GM21447 (cell line): ENCODE data around the gene STRIP2.

Experiments used
- ATAC-seq: cut with Tn5 transposase; IDR thresholded peaks from one replicate; pipeline ENCODE4 v1.9.1; 2021; ENCODE audit not compliant: unreplicated experiment

STRIP2 gene

GRCh38 chr7:129482781-129483180 is 48.5 kb downstream of the STRIP2 start:
- ATAC-seq = no peak

DNA sequence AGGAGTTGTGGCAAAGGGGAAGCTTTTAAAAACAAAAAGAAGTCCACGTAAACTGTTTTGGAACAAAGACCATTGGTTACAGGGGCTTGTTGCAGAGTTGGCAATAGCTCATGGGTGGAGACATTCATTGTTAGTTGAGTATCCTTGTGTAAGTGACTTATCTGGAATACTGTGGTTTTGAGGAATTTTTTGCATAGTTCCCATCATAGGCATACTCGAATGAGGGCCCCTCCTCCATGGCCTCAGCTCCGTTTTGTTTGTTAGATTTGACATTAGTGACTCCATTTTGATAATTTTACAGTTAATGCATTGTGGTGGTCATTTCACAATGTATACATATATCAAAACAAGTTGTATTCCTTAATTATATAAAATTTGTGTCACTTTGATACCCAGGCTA is 55.3 kb downstream of the STRIP2 start:
- ATAC-seq = no peak

DNA sequence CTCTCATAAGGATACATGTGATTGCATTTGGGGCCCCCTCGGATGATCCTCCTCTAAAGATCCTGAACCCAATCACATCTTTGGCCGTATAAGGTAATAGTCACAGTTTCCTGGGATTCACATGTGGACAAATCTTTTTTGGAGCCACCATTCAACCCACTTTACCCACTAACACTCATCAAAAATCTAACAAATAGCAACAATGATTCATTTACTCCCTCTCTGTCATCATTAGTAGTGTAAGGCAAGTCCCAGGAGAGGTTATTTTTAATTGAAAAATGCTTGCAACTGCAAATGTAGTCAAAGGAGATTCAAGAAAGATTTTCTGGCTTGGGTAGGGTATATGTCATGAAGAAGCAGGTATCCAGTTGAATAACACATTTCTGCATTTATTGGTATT is 58.2 kb downstream of the STRIP2 start:
- ATAC-seq = no peak

- no peak for ATAC-seq
Observed at GRCh38 chr7:129493555-129493954, 59.3 kb downstream of the STRIP2 start.

GRCh38 chr7:129494041-129494440 is 59.8 kb downstream of the STRIP2 start:
- ATAC-seq = peak; percentile 69

DNA sequence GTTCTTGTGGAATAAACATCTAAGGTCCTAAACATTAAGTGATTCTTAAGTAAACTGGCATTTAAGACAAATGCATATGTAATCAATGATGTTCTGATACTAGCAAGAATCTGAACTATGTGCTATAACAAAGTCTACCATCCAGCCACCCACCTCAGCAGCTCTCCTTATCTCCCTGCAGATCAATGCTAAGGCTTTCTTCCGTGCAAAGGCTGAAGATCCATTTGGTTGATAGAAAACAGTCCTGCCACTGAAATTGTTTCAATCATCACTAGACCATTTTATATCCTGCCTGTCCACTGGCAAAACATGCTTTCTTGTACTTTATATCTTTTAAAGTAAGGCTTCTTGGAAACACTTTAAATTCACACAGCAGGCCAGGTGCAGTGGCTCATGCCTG is 61.8 kb downstream of the STRIP2 start:
- no peak for ATAC-seq

GRCh38 chr7:129496653-129497052 is 62.4 kb downstream of the STRIP2 start:
- no peak for ATAC-seq

DNA sequence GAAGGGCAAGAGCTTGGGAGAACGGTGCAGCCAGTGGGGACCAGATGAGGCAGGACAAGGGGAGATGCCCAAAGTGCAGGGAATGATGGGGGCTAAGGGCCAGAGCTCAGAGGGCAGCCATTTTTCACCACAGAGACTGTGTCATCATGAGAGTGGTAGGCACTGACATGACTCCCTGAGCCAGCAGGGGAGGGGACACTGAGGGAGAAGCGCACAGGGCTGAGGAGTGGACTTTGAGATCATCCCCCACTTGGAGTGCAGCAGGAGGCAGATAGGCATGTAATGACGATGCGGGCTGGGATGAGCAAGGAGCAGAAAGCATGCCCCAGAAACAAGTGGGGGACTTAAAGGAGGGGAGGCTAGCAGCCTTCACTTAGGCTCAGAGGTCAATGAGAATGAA is 62.9 kb downstream of the STRIP2 start:
- no peak for ATAC-seq

- no peak for ATAC-seq
Observed at GRCh38 chr7:129498021-129498420, 63.8 kb downstream of the STRIP2 start.

DNA sequence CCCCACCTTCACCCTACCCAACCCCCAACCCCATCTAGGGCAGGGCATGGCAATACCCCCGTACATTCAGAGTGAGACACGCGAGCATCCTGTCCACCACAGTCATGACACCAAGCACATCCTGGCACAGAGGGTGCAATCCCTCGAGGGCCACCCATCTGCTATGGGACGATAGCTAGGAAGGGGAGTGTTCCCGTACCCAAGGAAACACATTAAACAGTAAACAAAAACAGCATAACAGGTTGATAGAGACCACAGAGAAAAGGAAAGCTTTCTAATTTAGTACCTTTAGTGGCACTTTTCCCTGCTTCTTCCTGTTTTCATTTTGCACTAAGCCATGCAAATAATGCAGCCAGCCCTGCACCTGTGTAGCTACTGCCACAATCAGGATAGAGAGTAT is 65.8 kb downstream of the STRIP2 start:
- ATAC-seq = no peak

GRCh38 chr7:129501760-129502707 is 67.8 kb downstream of the STRIP2 start, which contains the start of gene SMKR1:
Gene SMKR1, plus strand, starts transcription at chr7:129502531. Its CDS starts 294 bp downstream, at chr7:129502825.
- peak; percentile 74 for ATAC-seq

DNA sequence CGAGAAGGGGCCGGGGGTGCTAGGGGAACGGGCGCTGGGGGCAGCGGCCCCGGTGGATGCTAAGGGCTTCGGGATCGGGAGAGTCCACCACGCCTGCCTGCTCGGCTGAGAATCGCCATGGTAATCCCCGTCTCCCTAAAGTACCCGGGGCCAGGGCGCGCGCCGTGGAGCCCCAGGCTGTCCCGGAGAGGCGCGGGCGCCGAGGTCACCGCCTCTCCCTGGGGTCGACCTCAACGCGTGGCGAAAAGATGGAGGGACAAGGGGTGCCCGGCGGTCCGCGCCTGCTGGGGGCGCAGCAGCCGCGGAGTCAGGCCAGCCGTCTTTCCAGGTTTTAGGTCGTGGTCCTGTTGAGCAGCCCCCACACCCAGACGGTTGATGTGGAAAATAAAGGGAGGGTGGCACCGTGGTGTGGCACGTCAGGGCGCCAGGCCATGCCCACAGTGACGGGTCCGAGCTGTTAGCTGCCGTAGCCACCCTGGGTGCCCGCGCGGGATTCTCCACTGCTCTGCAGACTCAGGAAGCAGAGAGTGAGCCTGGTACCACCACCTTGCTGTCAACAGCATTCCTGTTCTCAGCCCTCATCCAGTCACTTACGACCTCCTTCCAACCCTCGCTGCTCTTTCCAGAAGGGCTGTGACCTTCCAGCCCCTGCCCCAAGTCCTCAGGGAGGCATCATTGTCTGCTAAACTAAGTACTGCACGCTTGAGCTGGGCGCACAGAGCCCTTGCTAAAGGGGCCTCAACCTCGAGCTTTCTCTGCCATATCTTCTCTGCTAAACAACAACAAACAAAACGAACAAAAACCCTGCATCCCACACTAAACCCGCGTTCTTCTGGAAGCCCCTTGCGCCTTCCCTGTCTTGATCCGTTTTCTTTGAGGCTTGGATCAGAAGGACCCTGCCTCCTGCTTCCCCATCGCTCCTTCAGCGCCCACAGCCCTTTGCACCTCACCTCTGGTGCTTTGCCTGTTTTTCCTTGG is 68.8 kb downstream of the STRIP2 start:
- no peak for ATAC-seq

DNA sequence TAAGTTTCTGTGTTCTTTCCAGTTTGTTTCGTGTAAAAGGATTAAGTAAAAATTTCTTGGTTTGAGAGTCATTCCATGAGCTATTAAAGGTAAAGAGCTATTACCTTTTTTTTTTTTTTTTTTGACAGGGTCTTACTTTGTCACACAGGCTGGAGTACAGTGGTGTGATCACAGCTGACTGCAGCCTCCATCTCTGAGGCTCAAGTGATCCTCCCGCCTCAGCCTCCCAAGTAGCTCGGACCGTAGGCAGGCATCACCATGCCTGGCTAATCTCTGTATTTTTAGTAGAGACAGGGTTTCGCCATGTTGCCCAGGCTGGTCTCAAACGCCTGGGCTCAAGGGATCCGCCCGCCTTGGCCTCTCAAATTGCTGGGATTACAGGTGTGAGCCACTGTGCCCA is 69.5 kb downstream of the STRIP2 start:
- no peak for ATAC-seq

- ATAC-seq = no peak
Observed at GRCh38 chr7:129512192-129512591, 78.0 kb downstream of the STRIP2 start.

- no peak for ATAC-seq
Observed at GRCh38 chr7:129513546-129513945, 79.3 kb downstream of the STRIP2 start.

- ATAC-seq = no peak
Observed at GRCh38 chr7:129514683-129515082, 80.5 kb downstream of the STRIP2 start.

GRCh38 chr7:129515381-129515780 is 81.1 kb downstream of the STRIP2 start:
- ATAC-seq = no peak

- no peak for ATAC-seq
Observed at GRCh38 chr7:129517931-129518330, 83.7 kb downstream of the STRIP2 start.

- no peak for ATAC-seq
Observed at GRCh38 chr7:129519464-129519863, 85.2 kb downstream of the STRIP2 start.

DNA sequence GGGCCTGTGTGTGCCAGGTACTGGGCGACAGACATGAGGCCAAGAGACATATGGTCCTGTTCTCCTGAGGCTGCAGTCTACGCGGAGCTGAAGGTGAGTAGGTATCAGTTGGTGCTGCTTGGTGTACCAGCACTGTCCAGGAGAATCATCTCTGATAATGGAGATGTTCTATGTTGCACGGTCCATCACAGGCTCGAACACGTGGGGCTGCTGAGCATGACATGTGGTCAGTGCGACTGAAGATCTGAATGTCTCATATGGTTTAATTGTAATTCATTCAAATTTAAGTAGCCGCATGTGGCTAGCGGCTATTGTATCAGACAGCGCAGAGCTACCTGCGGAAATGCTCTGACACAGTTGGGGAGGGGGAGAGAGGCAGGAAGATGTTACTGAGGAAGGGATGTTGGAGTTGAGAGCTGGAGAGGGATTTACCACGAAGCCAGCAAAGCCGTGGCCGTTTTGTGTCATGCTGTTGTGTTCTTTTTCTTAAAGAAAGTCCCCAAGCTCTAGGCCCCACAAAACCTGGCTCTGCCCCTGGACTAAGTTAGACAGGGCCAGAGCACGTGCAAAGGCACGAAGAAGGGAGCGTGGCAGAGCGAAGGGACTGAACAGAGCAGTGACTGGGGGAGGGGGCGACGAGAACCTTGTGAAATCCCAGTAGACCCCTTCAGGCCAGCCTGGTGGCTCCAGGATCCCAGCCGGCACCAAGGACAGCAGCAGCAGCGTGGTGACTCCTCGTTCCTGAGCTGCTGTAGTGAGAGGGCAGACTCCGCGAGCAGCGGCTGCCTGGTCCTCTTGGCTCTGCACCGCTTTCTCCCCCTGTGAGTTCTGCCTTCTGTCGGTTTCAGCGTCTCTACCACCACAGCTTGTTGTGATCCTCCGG is 88.1 kb downstream of the STRIP2 start:
- no peak for ATAC-seq

DNA sequence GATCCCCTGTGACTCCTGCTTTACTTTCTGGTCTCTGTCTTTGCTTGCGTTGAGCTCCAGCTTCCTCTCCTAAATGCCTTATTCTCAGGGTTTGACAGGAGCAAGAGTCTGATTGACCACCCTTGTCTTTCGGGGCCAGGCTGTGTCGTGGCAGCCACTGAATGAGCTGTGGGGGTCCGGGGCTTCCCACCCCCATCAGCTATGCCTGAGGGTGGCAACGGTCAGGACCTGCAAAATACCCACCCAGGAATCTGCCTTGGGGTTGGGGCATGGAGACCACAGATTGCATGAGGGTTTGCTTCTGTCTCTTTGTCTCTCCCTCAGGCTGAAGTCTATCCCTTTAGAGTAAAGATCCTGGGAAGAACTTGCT is 88.7 kb downstream of the STRIP2 start:
- no peak for ATAC-seq
